Measurements from ENCODE around the gene PCDHGB7.

- no peak for TF ChIP-seq POLR2AphosphoS5 (IDR thresholded peaks at IDR 0.05)
- no peak for TF ChIP-seq CTCF (IDR thresholded peaks at IDR 0.05)
- TF ChIP-seq POLR2A (IDR thresholded peaks at IDR 0.05), result no peak
Observed at GRCh38 chr5:141388661-141389060, 28.8 kb upstream of the PCDHGB7 start.

Data from transverse colon (tissue), 4 donors.